GM12801 (cell line): ENCODE results near the gene SPATA18.

ENCODE experiments used
- CTCF ChIP-seq: IDR thresholded peaks from one replicate; pipeline ENCODE4 v1.5.1; 2011; ENCODE audit warnings: control low read depth; ENCODE audit not compliant: insufficient read length; ENCODE audit errors: extremely low read depth

SPATA18 gene

GRCh38 chr4:52054254-52054653 lies 3.1 kb downstream of the SPATA18 start:
- TF ChIP-seq CTCF = no peak

DNA sequence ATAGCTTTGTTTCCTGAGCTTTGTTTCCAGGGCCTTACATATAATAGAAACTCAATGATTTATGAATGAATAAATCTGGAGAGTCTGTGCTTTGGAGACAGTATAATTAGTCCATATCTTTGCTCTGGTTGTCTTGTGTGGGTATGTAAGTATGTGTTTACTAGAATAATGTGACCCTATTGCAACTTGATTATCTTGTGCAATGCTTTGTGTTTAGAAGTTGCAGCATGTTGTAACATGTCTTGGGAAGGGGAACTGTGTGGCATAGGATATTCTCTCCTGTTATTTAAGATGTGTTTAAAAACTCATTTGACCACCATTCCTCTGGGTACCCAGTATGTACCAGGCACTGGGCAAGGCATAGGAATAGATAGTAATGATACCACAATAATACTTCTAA lies 6.1 kb downstream of the SPATA18 start:
- no peak for TF ChIP-seq CTCF

GRCh38 chr4:52058275-52058674 lies 7.2 kb downstream of the SPATA18 start:
- TF ChIP-seq CTCF = no peak

DNA sequence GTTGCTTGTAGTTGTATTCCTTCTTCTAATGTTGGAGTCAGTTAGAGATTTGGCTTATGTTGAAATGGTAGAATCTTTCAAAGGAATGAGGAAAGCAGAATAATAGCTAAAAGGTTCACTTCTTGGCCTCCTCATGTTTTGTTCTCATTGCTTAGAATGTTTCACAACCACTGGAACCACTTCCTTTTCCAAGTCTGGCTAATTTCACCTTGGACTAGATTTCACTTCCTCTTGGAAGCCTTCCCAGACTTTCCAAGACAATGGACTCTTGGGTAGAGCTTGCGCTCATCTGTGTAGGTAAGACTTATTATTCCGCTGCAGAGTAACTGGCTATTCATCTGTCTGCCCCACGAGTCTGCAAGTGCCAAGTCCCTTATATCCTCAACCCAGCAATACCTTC lies 8.3 kb downstream of the SPATA18 start:
- TF ChIP-seq CTCF = no peak

DNA sequence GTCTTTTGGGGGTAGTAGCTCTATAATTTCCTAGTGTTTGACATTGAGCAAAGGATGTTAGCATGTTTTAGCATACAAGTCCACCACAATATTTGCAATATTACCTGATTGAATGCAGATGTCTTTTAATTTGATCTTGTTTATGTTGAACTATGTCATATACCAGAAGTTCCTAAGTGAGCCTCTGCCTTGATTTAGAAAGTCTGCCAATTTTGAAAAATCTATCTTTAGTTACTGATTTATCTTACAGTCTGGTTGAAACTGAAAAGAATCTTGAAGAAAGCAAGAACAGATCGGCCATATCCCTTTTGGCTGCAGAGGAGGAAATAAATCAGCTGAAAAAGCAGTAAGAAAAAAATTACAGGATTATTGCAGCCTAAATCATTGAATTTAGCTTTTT lies 18.5 kb downstream of the SPATA18 start:
- TF ChIP-seq CTCF = no peak

GRCh38 chr4:52071791-52072546 lies 20.9 kb downstream of the SPATA18 start:
- TF ChIP-seq CTCF = no peak

GRCh38 chr4:52076731-52077130 lies 25.6 kb downstream of the SPATA18 start:
- TF ChIP-seq CTCF = no peak
